Heart left ventricle (tissue), 16 donors: ENCODE measurements around the gene FBXW8. TPM values are rescaled to one million over a fixed set of nuclear protein-coding genes. Genes with fewer than 3 reads are reported as not detected.
A peak's percentile ranks its signal among the peaks of the same experiment; 100 is the strongest.

Experiments
- ATAC-seq, 4 donors: fragments of 200-7000 bp; cut with Tn5 transposase; one replicate each; pipeline ENCODE4 v1.9.1; 2020 to 2022; ENCODE audit warnings: moderate library complexity in 4 of 4, mild to moderate bottlenecking in 3 of 4, moderate number of reproducible peaks in 1 of 4
- DNase-seq, 5 donors: peaks; one replicate each; pipeline ENCODE4 v3.0.0-alpha.2; 2020
- H3K27ac ChIP-seq, 12 donors: fragments of 200-600 bp; sonication (generic) in 4 of 12; one replicate each; pipeline versions ENCODE4 v1.5.0 to v1.8.0; 2016 to 2022; ENCODE audit warnings: mild to moderate bottlenecking in 2 of 12
- H3K27me3 ChIP-seq, 9 donors: fragments of 200-600 bp; sonication (generic) in 2 of 9; one replicate each; pipeline versions ENCODE4 v1.5.1 to v1.8.0; 2016 to 2022; ENCODE audit warnings: mild to moderate bottlenecking in 3 of 9
- H3K36me3 ChIP-seq, 9 donors: fragments of 200-600 bp; sonication (generic) in 2 of 9; one replicate each; pipeline versions ENCODE4 v1.5.0 to v1.8.0; 2018 to 2022; ENCODE audit warnings: mild to moderate bottlenecking in 2 of 9
- H3K4me1 ChIP-seq, 12 donors: fragments of 200-600 bp; sonication (generic) in 4 of 12; one replicate each; pipeline versions ENCODE4 v1.5.0 to v1.8.0; 2016 to 2022; ENCODE audit warnings: mild to moderate bottlenecking in 3 of 12
- H3K4me3 ChIP-seq, 12 donors: fragments of 200-600 bp; sonication (generic) in 4 of 12; one replicate each; pipeline versions ENCODE4 v1.5.0 to v1.8.0; 2017 to 2022; ENCODE audit warnings: mild to moderate bottlenecking in 9 of 12, moderate library complexity in 4 of 12
- H3K9me3 ChIP-seq, 12 donors: fragments of 200-600 bp; sonication (generic) in 4 of 12; one replicate each; pipeline versions ENCODE4 v1.5.0 to v1.8.0; 2016 to 2022; ENCODE audit warnings: mild to moderate bottlenecking in 1 of 12
- POLR2A ChIP-seq, 2 donors: fragments of 450-650 bp; IDR thresholded peaks; one replicate each; pipeline ENCODE4 v1.6.1; 2017; ENCODE audit warnings: antibody characterized with exemption in 2 of 2, mild to moderate bottlenecking in 2 of 2, moderate library complexity in 2 of 2
- WGBS, 4 donors: extraction: QIAGEN DNeasy Blood & Tissue Kit in 2 of 4; methylation state at CpG; one replicate each; pipeline versions ENCODE4 v1.1.5 to v1.1.7; 2013 to 2018; 5-methylcytosine and 5-hydroxymethylcytosine counted together
- intact Hi-C, 10 donors: fragments of 100-400 bp; cut with DNase I; formaldehyde crosslinking; loops; one replicate each; pipeline versions ENCODE4 v1.11.1 to v1.14.2; 2022
- polyA plus RNA-seq, 2 donors: library from polyadenylated mRNA; stranded (reverse); fragments of 200-250 nt; gene quantifications; one replicate each; pipeline ENCODE4 v1.2.3, GENCODE V29; 2013
- total RNA-seq, 9 donors: library from RNA; depleted of rRNA in 2 of 9; stranded (reverse); fragments of >200 nt in 2 of 9; fragmentation: NEBNext Ultra II Directional in 3 of 9; extraction: Animal tissue kit (Norgen Biotek cat#: 25700) in 3 of 9; gene quantifications; one replicate each; pipeline versions ENCODE4 v1.1.0 to v1.2.4, GENCODE V29; 2016 to 2023
- TF ChIP-seq, protein P1 (sequence below), 12 donors: fragments of 200-600 bp; sonication (generic) in 4 of 12; IDR thresholded peaks; one replicate each; pipeline versions ENCODE4 v1.5.0 to v1.8.0; 2018 to 2022; ENCODE audit warnings: antibody characterized with exemption in 12 of 12, mild to moderate bottlenecking in 5 of 12
- donor health status: ischemic (EF 13 %, LVEDD 7.1; RV severe dilation, severe dysfunction).
- donor health status: healthy with polysubstance abuse.
- donor health status: DM: no; HTN: yes; CAD: no.
- donor health status: DM: no; HTN: no; CAD: no.
- donor health status: ischemic (EF 25% LVEDD 6.9; RV normal size, moderate dysfunction).
- donor health status: ischemic (EF 25% LVEDD 5.7; RV mildly dilated, moderate dysfunction).
- donor health status: healthy.
- donor health status: DM: yes; HTN: yes; CAD: no.
- donor health status: ischemic (EF 35%, LVEDD 5.7; RV mildly dilated, moderate dysfunction).
- donor health status: nonischemic (EF 11% LVEDD 7.7; RV severe dilation, severe dysfunction).
- donor health status: DM: yes; HTN: yes; CAD: no.
- donor health status: PGD.
- donor health status: ischemic (EF 29% LVEDD 5.4; RV normal size, mild dysfunction).
- donor health status: nonischemic (EF 23%, LVEDD 6.1; RV moderate dilation, normal function).

Gene FBXW8
- total and polyA plus RNA-seq, 11 donors = 2.4 to 9.7 (median 7.0) TPM

DNA sequence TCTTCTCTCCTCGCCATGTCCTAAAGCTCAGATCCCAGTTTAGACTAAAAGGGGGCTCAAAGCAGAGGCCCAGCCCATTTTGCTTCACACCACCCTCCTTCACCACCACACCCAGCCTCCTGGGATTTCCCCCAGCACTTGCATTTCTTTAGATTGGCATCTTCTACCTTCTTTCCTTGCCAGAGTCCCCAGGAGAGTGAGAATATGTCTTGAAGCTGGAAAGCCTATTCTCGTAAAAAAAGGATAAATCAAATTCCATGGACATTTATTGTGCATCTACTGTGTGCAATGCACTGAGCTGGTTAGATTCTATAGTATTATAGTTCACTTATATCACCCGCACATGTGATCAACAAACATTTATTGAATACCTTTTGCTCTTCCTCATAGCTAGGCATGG, 10.2 kb downstream of the FBXW8 start:
- WGBS, 4 donors = 87 to 93% (median 91%) methylated on average over 3 of the region's 3 CpGs
- Histone ChIP-seq H3K36me3 (peaks cover 0 to 10% (median 0%) of the 10 kb centered on the region in 9 donors), H3K4me1 (peaks cover 0 to 50% (median 10%) of the 10 kb centered on the region in 12 donors), H3K4me3 (no peak overlapping the region), H3K9me3 (no peaks in the 10 kb centered on the region), H3K27me3 (no peaks in the 10 kb centered on the region), H3K27ac (no peak overlapping the region)
- TF ChIP-seq, protein P1, sequence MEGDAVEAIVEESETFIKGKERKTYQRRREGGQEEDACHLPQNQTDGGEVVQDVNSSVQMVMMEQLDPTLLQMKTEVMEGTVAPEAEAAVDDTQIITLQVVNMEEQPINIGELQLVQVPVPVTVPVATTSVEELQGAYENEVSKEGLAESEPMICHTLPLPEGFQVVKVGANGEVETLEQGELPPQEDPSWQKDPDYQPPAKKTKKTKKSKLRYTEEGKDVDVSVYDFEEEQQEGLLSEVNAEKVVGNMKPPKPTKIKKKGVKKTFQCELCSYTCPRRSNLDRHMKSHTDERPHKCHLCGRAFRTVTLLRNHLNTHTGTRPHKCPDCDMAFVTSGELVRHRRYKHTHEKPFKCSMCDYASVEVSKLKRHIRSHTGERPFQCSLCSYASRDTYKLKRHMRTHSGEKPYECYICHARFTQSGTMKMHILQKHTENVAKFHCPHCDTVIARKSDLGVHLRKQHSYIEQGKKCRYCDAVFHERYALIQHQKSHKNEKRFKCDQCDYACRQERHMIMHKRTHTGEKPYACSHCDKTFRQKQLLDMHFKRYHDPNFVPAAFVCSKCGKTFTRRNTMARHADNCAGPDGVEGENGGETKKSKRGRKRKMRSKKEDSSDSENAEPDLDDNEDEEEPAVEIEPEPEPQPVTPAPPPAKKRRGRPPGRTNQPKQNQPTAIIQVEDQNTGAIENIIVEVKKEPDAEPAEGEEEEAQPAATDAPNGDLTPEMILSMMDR (IDR thresholded peaks at IDR 0.05) = no peak
- no peak for TF ChIP-seq POLR2A (IDR thresholded peaks at IDR 0.05)
- no peak for ATAC-seq
- DNase-seq = no peak
- intact Hi-C loops = no loop called here

DNA sequence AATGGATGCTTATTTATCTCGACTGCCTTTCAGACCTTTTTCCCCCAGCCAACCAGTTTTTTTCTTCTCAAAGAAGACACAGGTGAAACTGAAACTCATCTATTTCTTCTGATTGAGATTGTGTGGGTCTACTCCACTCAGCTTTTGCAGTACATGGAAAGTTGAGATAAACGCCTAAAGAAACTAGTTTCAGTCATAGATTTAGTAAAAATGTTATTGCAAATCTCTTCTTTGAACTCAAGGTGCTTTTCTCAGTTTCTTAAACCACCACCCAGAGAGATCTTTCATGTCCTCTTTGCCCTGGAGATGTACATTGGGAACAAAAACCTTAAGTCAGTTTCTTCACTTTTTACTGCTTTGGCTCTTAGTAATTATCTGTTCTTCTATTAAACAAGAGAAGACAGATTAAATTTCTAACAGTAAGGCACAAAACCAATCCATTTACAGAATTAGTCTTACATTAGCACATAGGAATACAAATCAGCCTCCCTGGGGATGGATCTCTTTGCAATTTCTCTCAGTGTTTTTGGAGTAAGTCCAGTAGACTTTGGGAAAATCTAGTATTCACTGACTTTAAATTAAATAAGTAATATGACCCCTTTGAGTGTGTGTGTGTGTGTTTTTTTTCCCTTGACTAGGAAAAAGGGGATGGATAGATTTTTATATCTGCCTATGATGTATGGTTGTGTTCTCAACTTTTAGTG, 11.6 kb downstream of the FBXW8 start:
- Histone ChIP-seq H3K4me3 (no peak overlapping the region), H3K9me3 (no peaks in the 10 kb centered on the region), H3K36me3 (peaks cover 0 to 10% (median 0%) of the 10 kb centered on the region in 9 donors), H3K27ac (no peak overlapping the region), H3K27me3 (no peaks in the 10 kb centered on the region), H3K4me1 (peaks cover 0 to 56% (median 14%) of the 10 kb centered on the region in 12 donors)
- intact Hi-C loops = no loop called here
- 83 to 89% (median 87%) methylated on average over 2 of the region's 2 CpGs for WGBS, 4 donors
- ATAC-seq (no peak), DNase-seq (no peak)
- TF ChIP-seq, protein P1 (IDR thresholded peaks at IDR 0.05) = no peak
- no peak for TF ChIP-seq POLR2A (IDR thresholded peaks at IDR 0.05)

DNA sequence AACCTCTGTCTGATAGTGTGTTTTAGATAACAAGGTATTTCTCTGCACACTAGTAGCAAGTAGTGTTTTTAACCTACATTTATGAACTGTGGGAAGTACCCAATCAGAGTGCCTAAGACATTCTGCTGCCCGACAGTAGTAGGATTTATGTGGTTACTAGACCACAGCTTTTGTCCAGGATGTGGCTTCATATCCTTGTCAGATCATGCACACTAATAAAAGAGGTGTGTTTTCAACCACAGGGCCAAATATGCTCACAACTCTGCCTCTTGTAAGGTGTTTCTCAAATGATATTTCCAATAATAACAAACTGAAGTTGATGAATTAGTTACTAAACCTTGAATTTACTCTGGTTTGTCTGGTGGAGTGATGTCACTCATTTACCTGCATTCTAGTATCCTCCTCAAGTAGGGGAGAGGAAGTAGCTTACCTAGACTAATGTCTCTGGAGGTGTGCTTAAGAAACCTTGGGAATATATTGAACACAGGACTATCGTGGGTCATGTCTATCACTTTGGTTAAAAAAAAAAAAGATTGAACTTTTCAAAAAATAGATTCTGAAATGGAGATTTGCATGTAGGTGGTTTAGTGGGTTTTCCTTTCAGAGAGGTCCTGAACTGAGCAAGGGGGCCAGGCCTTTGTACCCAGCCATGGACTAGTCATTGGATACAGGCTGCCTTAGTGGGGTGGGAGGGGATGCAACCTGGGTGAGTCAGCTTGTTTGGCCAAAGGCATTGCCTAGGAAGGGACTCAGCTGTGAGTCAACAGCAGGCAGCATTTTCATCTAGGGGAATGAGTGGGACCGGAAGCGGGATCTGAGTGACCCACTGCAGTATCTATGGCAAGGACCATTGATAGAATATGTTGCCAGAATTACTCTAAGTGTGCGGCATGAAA, 14.1 kb downstream of the FBXW8 start:
- no peak overlapping the region for H3K4me3 ChIP-seq
- intact Hi-C loops = no loop called here
- ATAC-seq = peak in 1 of 4 donors; percentile 79
- TF ChIP-seq, protein P1 (IDR thresholded peaks at IDR 0.05) = no peak
- no peak for TF ChIP-seq POLR2A (IDR thresholded peaks at IDR 0.05)
- no peak overlapping the region for H3K27ac ChIP-seq
- H3K27me3 ChIP-seq = no peaks in the 10 kb centered on the region
- WGBS, 4 donors = 77 to 98% (median 82%) methylated on average over 5 of the region's 5 CpGs
- DNase-seq = peak in 1 of 5 donors; percentile 45
- H3K9me3 ChIP-seq = no peaks in the 10 kb centered on the region
- peaks cover 0 to 22% (median 18%) of the 10 kb centered on the region in 9 donors for H3K36me3 ChIP-seq
- H3K4me1 ChIP-seq = peaks cover 0 to 40% (median 13%) of the 10 kb centered on the region in 12 donors
